Fibroblast of lung (primary cell): Measurements from ENCODE around the gene GPC6. TPM values are rescaled to one million over a fixed set of nuclear protein-coding genes. Genes with fewer than 3 reads are reported as not detected.

Source experiments
- DNase-seq, 2 donors: peaks; one replicate each; pipeline versions ENCODE4 v3.0.0 to v3.0.0-alpha.2; 2010; ENCODE audit warnings: low read depth in 2 of 2
- H2AFZ ChIP-seq: 2 replicates; pipeline ENCODE4 v1.5.1; 2012; ENCODE audit warnings: low read length, control low read depth, inconsistent platforms
- H3K27ac ChIP-seq: 2 replicates; pipeline ENCODE4 v1.5.1; 2011; ENCODE audit warnings: low read length, control low read depth; ENCODE audit not compliant: insufficient read depth
- H3K27me3 ChIP-seq: 2 replicates; pipeline ENCODE4 v1.5.1; 2011; ENCODE audit warnings: mild to moderate bottlenecking, low read length; ENCODE audit not compliant: control insufficient read depth, insufficient read depth
- H3K36me3 ChIP-seq: 2 replicates; pipeline ENCODE4 v1.5.1; 2011; ENCODE audit warnings: low read length; ENCODE audit not compliant: control insufficient read depth, insufficient read depth
- H3K4me1 ChIP-seq: 2 replicates; pipeline ENCODE4 v1.5.1; 2011; ENCODE audit warnings: low read length; ENCODE audit not compliant: control insufficient read depth, insufficient read depth; ENCODE audit errors: extremely low read depth
- H3K4me2 ChIP-seq: 2 replicates; pipeline ENCODE4 v1.5.1; 2011; ENCODE audit warnings: low read length, control low read depth; ENCODE audit not compliant: insufficient read depth; ENCODE audit errors: extremely low read depth
- H3K4me3 ChIP-seq, 4 experiments: fragments of 200-600 bp in 1 of 4; sonication (generic) in 1 of 4; replicated peaks in 1 of 4; 2 replicates each; pipeline ENCODE4 v1.5.1; 2011 to 2016; ENCODE audit warnings: low read length in 4 of 4, low read depth in 3 of 4, mild to moderate bottlenecking in 3 of 4, control low read depth in 2 of 4, inconsistent platforms in 1 of 4, mixed read lengths in 1 of 4; ENCODE audit not compliant: insufficient read depth in 1 of 4; ENCODE audit errors: control extremely low read depth in 1 of 4
- H3K79me2 ChIP-seq: 2 replicates; pipeline ENCODE4 v1.5.1; 2012; ENCODE audit warnings: mild to moderate bottlenecking, low read length, inconsistent platforms; ENCODE audit not compliant: control insufficient read depth, insufficient read depth
- H3K9ac ChIP-seq: 2 replicates; pipeline ENCODE4 v1.5.1; 2011; ENCODE audit warnings: mild to moderate bottlenecking, low read length, control low read depth; ENCODE audit not compliant: insufficient read depth
- H3K9me3 ChIP-seq: 2 replicates; pipeline ENCODE4 v1.5.1; 2012; ENCODE audit warnings: low read depth, low read length; ENCODE audit not compliant: control insufficient read depth, insufficient read depth
- H4K20me1 ChIP-seq: 2 replicates; pipeline ENCODE4 v1.5.1; 2011; ENCODE audit warnings: low read length; ENCODE audit not compliant: control insufficient read depth, insufficient read depth; ENCODE audit errors: extremely low read depth
- CTCF ChIP-seq, 2 donors: IDR thresholded peaks in 1 of 2; conservative IDR thresholded peaks in 1 of 2; 1 replicate in 1 of 2; 2 replicates in 1 of 2; pipeline ENCODE4 v1.5.1; 2011 to 2012; ENCODE audit warnings: low read length in 2 of 2, control low read depth in 1 of 2, inconsistent platforms in 1 of 2, low read depth in 1 of 2, mild to moderate bottlenecking in 1 of 2
- EZH2 ChIP-seq: IDR thresholded peaks from 2 replicates; pipeline ENCODE4 v1.5.1; 2012; ENCODE audit warnings: low read length, control low read depth, mild to moderate bottlenecking; ENCODE audit errors: missing control alignments
- polyA plus RNA-seq, 2 donors: library from polyadenylated mRNA; depleted of rRNA in 1 of 2; stranded (reverse) in 1 of 2; unstranded in 1 of 2; fragments of >200 nt; gene quantifications; 2 replicates each; pipeline ENCODE4 v1.2.1, GENCODE V29; 2011 to 2012; ENCODE audit warnings: missing spikeins in 1 of 2
- total RNA-seq: library from RNA; depleted of rRNA; stranded (reverse); fragments of >200 nt; gene quantifications from 2 replicates; pipeline ENCODE4 v1.2.1, GENCODE V29; 2014

Gene GPC6
- total and polyA plus RNA-seq, 2 donors (not counting 1 experiment from before 2014, with no cell fraction given) = 11.2 to 33.7 TPM

- TF ChIP-seq EZH2 = no peak
- no peak for TF ChIP-seq CTCF (conservative IDR thresholded peaks at IDR 0.05 in 1 of 2, IDR thresholded peaks at IDR 0.05 in 1 of 2; ENCODE audit: low read depth in 1 of 2, low read length in 2 of 2)
- Histone ChIP-seq H4K20me1 (no peaks in the 10 kb centered on the region), H3K27ac (no peak overlapping the region), H3K4me1 (no peaks in the 10 kb centered on the region), H3K9ac (no peak overlapping the region), H3K9me3 (no peaks in the 10 kb centered on the region), H3K4me3 (no peak overlapping the region), H3K27me3 (no peaks in the 10 kb centered on the region), H2AFZ (no peak overlapping the region), H3K79me2 (no peaks in the 10 kb centered on the region), H3K4me2 (no peak overlapping the region), H3K36me3 (no peaks in the 10 kb centered on the region)
- DNase-seq = peak; percentile 19 to 62
Measured at GRCh38 chr13:94454906-94455305, 1228.3 kb downstream of the GPC6 start.

GRCh38 chr13:94455414-94455813 is 1228.8 kb downstream of the GPC6 start:
- no peak overlapping the region for H3K9ac ChIP-seq
- H3K27ac ChIP-seq = no peak overlapping the region
- H3K4me1 ChIP-seq = no peaks in the 10 kb centered on the region
- no peak overlapping the region for H3K4me2 ChIP-seq
- no peaks in the 10 kb centered on the region for H3K27me3 ChIP-seq
- no peak overlapping the region for H2AFZ ChIP-seq
- no peaks in the 10 kb centered on the region for H4K20me1 ChIP-seq
- TF ChIP-seq EZH2 (no peak), CTCF (conservative IDR thresholded peaks at IDR 0.05 in 1 of 2, IDR thresholded peaks at IDR 0.05 in 1 of 2; ENCODE audit: low read depth in 1 of 2, low read length in 2 of 2) (no peak)
- H3K9me3 ChIP-seq = no peaks in the 10 kb centered on the region
- no peak for DNase-seq
- no peaks in the 10 kb centered on the region for H3K36me3 ChIP-seq
- H3K4me3 ChIP-seq = no peak overlapping the region
- no peaks in the 10 kb centered on the region for H3K79me2 ChIP-seq
